H1 (cell line): Measurements from ENCODE around the gene FEV.
"Not testable (repeated sequence)": the region's sequence is repeated elsewhere in the genome, so short reads cannot be mapped to it uniquely, and the experiment has no call there.

Source experiments
- ATF3 ChIP-seq: IDR thresholded peaks from 2 replicates; pipeline ENCODE4 v1.6.1; 2011; ENCODE audit warnings: low read depth, mild to moderate bottlenecking, low read length; ENCODE audit not compliant: insufficient read depth
- CTCF ChIP-seq, 3 experiments: IDR thresholded peaks; 1 replicate in 2 of 3; 2 replicates in 1 of 3; pipeline versions ENCODE4 v1.5.1 to v1.6.1; 2011; ENCODE audit warnings: low read length in 3 of 3, mild to moderate bottlenecking in 3 of 3, inconsistent platforms in 2 of 3, low read depth in 1 of 3, moderate library complexity in 1 of 3; ENCODE audit not compliant: insufficient read depth in 1 of 3; ENCODE audit errors: control extremely low read depth in 1 of 3
- EZH2 ChIP-seq: fragments of 200-600 bp; sonication (generic); IDR thresholded peaks from 2 replicates; pipeline ENCODE4 v1.7.1; 2012; ENCODE audit warnings: low read depth, mild to moderate bottlenecking, moderate library complexity, low read length, inconsistent platforms; ENCODE audit not compliant: severe bottlenecking
- GTF2F1 ChIP-seq: IDR thresholded peaks from 2 replicates; pipeline ENCODE4 v1.6.1; 2012; ENCODE audit warnings: low read depth, low read length, improper control_type of control experiment, borderline replicate concordance
- KDM1A ChIP-seq: fragments of 200-600, 300-600 bp; sonication (generic); IDR thresholded peaks from 2 replicates; pipeline ENCODE4 v1.7.1; 2016; ENCODE audit warnings: mild to moderate bottlenecking, low read length, borderline replicate concordance
- POLR2A ChIP-seq, 2 experiments: IDR thresholded peaks; 1 replicate in 1 of 2; 2 replicates in 1 of 2; pipeline ENCODE4 v1.6.1; 2011; ENCODE audit warnings: low read depth in 2 of 2, low read length in 2 of 2, mild to moderate bottlenecking in 2 of 2; ENCODE audit errors: control extremely low read depth in 1 of 2
- SRF ChIP-seq: IDR thresholded peaks from 2 replicates; pipeline ENCODE4 v1.6.1; 2011; ENCODE audit warnings: mild to moderate bottlenecking, low read depth, low read length, moderate library complexity
- TBP ChIP-seq: IDR thresholded peaks from 2 replicates; pipeline ENCODE4 v1.6.1; 2011; ENCODE audit warnings: low read depth, low read length, improper control_type of control experiment
- ZNF274 ChIP-seq: IDR thresholded peaks from 2 replicates; pipeline ENCODE4 v1.7.0; 2012; ENCODE audit warnings: low read length, borderline replicate concordance; ENCODE audit errors: extremely low read depth
- TF ChIP-seq, protein P1 (sequence below): IDR thresholded peaks from 2 replicates; pipeline ENCODE4 v1.6.1; 2012; ENCODE audit warnings: low read length, inconsistent platforms

DNA sequence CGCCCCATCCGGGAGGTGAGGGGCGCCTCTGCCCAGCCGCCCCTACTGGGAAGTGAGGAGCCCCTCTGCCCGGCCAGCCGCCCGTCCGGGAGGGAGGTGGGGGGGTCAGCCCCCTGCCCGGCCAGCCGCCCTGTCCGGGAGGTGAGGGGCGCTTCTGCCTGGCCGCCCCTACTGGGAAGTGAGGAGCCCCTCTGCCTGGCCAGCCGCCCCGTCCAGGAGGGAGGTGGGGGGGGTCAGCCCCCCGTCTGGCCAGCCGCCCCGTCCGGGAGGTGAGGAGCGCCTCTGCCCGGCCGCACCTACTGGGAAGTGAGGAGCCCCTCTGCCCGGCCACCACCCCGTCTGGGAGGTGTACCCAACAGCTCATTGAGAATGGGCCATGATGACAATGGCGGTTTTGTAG is 53.2 kb downstream of the FEV start:
- not testable (repeated sequence) for TF ChIP-seq CTCF (IDR thresholded peaks at IDR 0.05; ENCODE audit: control extremely low read depth in 1 of 3, insufficient read depth in 1 of 3, low read depth in 1 of 3, low read length in 3 of 3); EZH2; SRF; KDM1A; GTF2F1; ZNF274; ATF3; TBP; POLR2A (IDR thresholded peaks at IDR 0.05; ENCODE audit: control extremely low read depth in 1 of 2, low read depth in 2 of 2, low read length in 2 of 2)
- TF ChIP-seq, protein P1, sequence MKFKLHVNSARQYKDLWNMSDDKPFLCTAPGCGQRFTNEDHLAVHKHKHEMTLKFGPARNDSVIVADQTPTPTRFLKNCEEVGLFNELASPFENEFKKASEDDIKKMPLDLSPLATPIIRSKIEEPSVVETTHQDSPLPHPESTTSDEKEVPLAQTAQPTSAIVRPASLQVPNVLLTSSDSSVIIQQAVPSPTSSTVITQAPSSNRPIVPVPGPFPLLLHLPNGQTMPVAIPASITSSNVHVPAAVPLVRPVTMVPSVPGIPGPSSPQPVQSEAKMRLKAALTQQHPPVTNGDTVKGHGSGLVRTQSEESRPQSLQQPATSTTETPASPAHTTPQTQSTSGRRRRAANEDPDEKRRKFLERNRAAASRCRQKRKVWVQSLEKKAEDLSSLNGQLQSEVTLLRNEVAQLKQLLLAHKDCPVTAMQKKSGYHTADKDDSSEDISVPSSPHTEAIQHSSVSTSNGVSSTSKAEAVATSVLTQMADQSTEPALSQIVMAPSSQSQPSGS, result not testable (repeated sequence)
